SKM-1 (cell line): ENCODE results near the gene TMEM30B.

Source experiments
- DNase-seq: peaks from one replicate; lab custom pipeline; 2025; ENCODE audit not compliant: unreplicated experiment; lab: John Stamatoyannopoulos, UW

The TMEM30B gene

GRCh38 chr14:61300209-61300608 lies 19.1 kb upstream of the TMEM30B start:
- no peak for DNase-seq

- no peak for DNase-seq
Observed at GRCh38 chr14:61298824-61299223, 17.7 kb upstream of the TMEM30B start.

GRCh38 chr14:61297581-61297980 lies 16.4 kb upstream of the TMEM30B start:
- DNase-seq = no peak

GRCh38 chr14:61296719-61297502 lies 15.8 kb upstream of the TMEM30B start:
- no peak for DNase-seq

- no peak for DNase-seq
Observed at GRCh38 chr14:61296151-61296550, 15.0 kb upstream of the TMEM30B start.

- no peak for DNase-seq
Observed at GRCh38 chr14:61290701-61291100, 9.6 kb upstream of the TMEM30B start.

- DNase-seq = no peak
Observed at GRCh38 chr14:61288720-61289119, 7.6 kb upstream of the TMEM30B start.

GRCh38 chr14:61288228-61288627 lies 7.1 kb upstream of the TMEM30B start:
- no peak for DNase-seq

GRCh38 chr14:61287196-61287595 lies 6.1 kb upstream of the TMEM30B start:
- DNase-seq = no peak

GRCh38 chr14:61285364-61285763 lies 4.2 kb upstream of the TMEM30B start:
- DNase-seq = no peak

GRCh38 chr14:61284001-61284400 lies 2.9 kb upstream of the TMEM30B start:
- no peak for DNase-seq

GRCh38 chr14:61282746-61283145 lies 1.6 kb upstream of the TMEM30B start:
- DNase-seq = no peak

GRCh38 chr14:61281948-61282275 lies 774 bp upstream of the TMEM30B start:
- no peak for DNase-seq

- no peak for DNase-seq
Observed at GRCh38 chr14:61280526-61281185, 482 bp downstream of the TMEM30B start.

- DNase-seq = no peak
Observed at GRCh38 chr14:61280092-61280525, 1.0 kb downstream of the TMEM30B start.

GRCh38 chr14:61279082-61279481 lies 2.1 kb downstream of the TMEM30B start:
- no peak for DNase-seq

- DNase-seq = no peak
Observed at GRCh38 chr14:61277784-61278183, 3.4 kb downstream of the TMEM30B start.

- DNase-seq = no peak
Observed at GRCh38 chr14:61277232-61277631, 3.9 kb downstream of the TMEM30B start.

GRCh38 chr14:61271552-61271951 lies 9.6 kb downstream of the TMEM30B start:
- no peak for DNase-seq

GRCh38 chr14:61270714-61271113 lies 10.4 kb downstream of the TMEM30B start:
- DNase-seq = no peak

GRCh38 chr14:61269321-61270083 lies 11.6 kb downstream of the TMEM30B start:
- peak; percentile 12 for DNase-seq

- DNase-seq = no peak
Observed at GRCh38 chr14:61268812-61269211, 12.3 kb downstream of the TMEM30B start.
